ENCODE measurements around the gene EFR3B.

DNA sequence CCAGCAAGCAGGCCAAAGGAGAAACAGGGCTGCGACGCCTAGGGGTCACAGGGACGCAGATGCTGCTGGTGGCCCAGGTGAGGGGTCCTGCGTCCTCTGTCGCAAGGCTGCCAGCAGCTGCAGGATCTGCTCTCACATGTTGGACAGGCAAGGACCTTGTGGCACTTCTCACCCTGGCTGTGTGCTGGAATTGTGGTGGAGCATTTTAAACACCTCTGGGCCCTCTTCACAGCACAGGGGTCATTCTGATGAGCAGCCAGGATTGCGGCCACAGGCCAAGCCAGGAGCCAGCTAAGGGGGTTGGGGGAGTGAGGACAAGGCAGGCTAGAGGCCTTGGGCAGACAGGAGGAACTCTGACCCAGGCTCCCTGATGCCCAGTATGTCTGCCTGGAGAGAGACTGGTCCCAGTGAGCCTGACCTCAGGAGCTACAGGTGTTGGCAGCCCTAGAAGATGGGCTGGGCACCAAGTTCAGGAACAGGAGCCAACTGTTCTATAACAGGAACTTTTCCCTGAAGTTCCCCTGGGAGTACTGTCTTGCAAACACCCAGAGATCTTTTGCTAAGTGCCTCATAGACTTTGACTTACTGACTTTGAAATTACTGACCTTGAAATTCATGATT lies 40.2 kb downstream of the EFR3B start:
- TF ChIP-seq, protein P1, sequence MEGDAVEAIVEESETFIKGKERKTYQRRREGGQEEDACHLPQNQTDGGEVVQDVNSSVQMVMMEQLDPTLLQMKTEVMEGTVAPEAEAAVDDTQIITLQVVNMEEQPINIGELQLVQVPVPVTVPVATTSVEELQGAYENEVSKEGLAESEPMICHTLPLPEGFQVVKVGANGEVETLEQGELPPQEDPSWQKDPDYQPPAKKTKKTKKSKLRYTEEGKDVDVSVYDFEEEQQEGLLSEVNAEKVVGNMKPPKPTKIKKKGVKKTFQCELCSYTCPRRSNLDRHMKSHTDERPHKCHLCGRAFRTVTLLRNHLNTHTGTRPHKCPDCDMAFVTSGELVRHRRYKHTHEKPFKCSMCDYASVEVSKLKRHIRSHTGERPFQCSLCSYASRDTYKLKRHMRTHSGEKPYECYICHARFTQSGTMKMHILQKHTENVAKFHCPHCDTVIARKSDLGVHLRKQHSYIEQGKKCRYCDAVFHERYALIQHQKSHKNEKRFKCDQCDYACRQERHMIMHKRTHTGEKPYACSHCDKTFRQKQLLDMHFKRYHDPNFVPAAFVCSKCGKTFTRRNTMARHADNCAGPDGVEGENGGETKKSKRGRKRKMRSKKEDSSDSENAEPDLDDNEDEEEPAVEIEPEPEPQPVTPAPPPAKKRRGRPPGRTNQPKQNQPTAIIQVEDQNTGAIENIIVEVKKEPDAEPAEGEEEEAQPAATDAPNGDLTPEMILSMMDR (conservative IDR thresholded peaks at IDR 0.05; ENCODE audit: low read length) = no peak
- no peak for TF ChIP-seq EZH2phosphoT487 (IDR thresholded peaks at IDR 0.05; ENCODE audit: borderline replicate concordance, low read depth, low read length)

All from OCI-LY7 (cell line).